Neural crest cell (in vitro differentiated cells): ENCODE measurements around the gene FKBP1A. TPM values are rescaled to one million over a fixed set of nuclear protein-coding genes. Genes with fewer than 3 reads are reported as not detected.

ENCODE experiments used
- DNase-seq: peaks from one replicate; pipeline ENCODE4 v3.0.0; 2021; ENCODE audit warnings: low read depth, mixed read lengths, low spot score
- H3K27ac Mint-ChIP-seq: one replicate; pipeline ENCODE4 v1.8.0; 2021; ENCODE audit warnings: mild to moderate bottlenecking, mixed read lengths; ENCODE audit not compliant: unreplicated experiment
- H3K27me3 Mint-ChIP-seq: 2 replicates; pipeline ENCODE4 v1.8.0; 2021; ENCODE audit warnings: low read depth, mild to moderate bottlenecking, mixed read lengths
- H3K36me3 Mint-ChIP-seq: 2 replicates; pipeline ENCODE4 v1.8.0; 2021; ENCODE audit warnings: low read depth, mild to moderate bottlenecking, mixed read lengths
- H3K4me1 Mint-ChIP-seq: 2 replicates; pipeline ENCODE4 v1.8.0; 2021; ENCODE audit warnings: mixed read lengths
- H3K4me3 Mint-ChIP-seq: one replicate; pipeline ENCODE4 v1.8.0; 2021; ENCODE audit warnings: mild to moderate bottlenecking, mixed read lengths
- H3K9me3 Mint-ChIP-seq: 2 replicates; pipeline ENCODE4 v1.8.0; 2021; ENCODE audit warnings: mixed read lengths
- total RNA-seq: library from RNA; stranded (reverse); gene quantifications from 2 replicates; pipeline ENCODE4 v1.2.1, GENCODE V29; 2021
- TF ChIP-seq, protein P1 (sequence below): fragments of 200-600 bp; sonication (generic); conservative IDR thresholded peaks from 2 replicates; pipeline ENCODE4 v1.5.0; 2021; ENCODE audit warnings: antibody characterized with exemption, mild to moderate bottlenecking

FKBP1A gene
- total RNA-seq, 1 donor from 2014 or later = 176 TPM

DNA sequence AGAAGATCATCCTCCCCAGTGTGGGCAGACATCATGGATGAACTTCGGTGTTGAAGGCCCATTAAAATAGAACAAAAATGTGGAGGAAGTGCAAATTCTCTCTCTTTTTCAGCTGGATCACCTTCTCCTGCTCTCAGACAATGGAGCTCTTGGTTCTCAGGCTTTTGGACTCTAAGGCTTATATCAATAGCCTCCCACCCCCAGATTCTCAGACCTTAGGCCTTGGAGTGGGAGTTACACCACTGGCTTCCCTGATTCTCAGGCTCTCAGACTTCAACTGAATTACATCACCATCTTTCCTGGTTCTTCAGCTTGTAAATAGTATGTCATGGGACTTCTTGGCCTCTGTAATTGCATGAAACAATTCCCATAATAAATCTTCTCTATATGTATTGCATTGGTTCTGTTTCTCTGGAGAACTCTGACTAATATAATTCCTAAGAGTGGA, 37.2 kb upstream of the FKBP1A start:
- DNase-seq = no peak
- H3K4me1 Mint-ChIP-seq = peaks cover 9% of the 10 kb centered on the region
- H3K27ac Mint-ChIP-seq = no peak overlapping the region
- H3K36me3 Mint-ChIP-seq = peaks cover 9% of the 10 kb centered on the region
- H3K9me3 Mint-ChIP-seq = no peaks in the 10 kb centered on the region
- TF ChIP-seq, protein P1, sequence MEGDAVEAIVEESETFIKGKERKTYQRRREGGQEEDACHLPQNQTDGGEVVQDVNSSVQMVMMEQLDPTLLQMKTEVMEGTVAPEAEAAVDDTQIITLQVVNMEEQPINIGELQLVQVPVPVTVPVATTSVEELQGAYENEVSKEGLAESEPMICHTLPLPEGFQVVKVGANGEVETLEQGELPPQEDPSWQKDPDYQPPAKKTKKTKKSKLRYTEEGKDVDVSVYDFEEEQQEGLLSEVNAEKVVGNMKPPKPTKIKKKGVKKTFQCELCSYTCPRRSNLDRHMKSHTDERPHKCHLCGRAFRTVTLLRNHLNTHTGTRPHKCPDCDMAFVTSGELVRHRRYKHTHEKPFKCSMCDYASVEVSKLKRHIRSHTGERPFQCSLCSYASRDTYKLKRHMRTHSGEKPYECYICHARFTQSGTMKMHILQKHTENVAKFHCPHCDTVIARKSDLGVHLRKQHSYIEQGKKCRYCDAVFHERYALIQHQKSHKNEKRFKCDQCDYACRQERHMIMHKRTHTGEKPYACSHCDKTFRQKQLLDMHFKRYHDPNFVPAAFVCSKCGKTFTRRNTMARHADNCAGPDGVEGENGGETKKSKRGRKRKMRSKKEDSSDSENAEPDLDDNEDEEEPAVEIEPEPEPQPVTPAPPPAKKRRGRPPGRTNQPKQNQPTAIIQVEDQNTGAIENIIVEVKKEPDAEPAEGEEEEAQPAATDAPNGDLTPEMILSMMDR = no peak
- no peak overlapping the region for H3K4me3 Mint-ChIP-seq
- no peaks in the 10 kb centered on the region for H3K27me3 Mint-ChIP-seq

DNA sequence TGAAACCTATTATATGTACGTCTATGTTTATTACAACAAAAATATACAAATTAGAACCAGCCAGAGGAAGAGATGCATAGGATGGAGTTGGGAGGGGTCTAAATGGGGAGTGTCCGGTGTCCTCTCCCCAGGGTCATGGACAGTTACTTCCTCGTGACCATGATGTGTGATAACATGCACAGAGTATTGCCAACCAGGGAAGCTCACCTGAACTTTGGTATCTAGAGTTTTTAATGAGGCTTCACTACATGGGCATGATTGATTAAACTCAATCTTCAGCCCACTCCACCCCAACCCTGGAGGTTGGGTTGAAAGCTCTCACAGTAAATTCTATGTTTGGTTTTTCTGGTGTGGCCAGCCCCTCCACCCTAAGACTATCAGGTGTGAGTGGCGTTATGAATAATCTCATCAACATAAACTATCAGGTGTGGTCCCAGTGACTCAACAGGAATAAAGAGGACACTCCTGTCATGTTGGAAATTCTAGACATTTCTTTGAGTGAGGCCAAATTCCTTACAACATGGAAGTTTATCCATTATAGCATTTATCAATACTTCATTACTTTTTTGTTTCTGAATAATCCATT, 36.4 kb upstream of the FKBP1A start:
- TF ChIP-seq, protein P1 = no peak
- no peak overlapping the region for H3K4me3 Mint-ChIP-seq
- no peaks in the 10 kb centered on the region for H3K27me3 Mint-ChIP-seq
- DNase-seq = no peak
- no peak overlapping the region for H3K27ac Mint-ChIP-seq
- H3K36me3 Mint-ChIP-seq = peaks cover 5% of the 10 kb centered on the region
- H3K9me3 Mint-ChIP-seq = no peaks in the 10 kb centered on the region
- peaks cover 12% of the 10 kb centered on the region for H3K4me1 Mint-ChIP-seq

DNA sequence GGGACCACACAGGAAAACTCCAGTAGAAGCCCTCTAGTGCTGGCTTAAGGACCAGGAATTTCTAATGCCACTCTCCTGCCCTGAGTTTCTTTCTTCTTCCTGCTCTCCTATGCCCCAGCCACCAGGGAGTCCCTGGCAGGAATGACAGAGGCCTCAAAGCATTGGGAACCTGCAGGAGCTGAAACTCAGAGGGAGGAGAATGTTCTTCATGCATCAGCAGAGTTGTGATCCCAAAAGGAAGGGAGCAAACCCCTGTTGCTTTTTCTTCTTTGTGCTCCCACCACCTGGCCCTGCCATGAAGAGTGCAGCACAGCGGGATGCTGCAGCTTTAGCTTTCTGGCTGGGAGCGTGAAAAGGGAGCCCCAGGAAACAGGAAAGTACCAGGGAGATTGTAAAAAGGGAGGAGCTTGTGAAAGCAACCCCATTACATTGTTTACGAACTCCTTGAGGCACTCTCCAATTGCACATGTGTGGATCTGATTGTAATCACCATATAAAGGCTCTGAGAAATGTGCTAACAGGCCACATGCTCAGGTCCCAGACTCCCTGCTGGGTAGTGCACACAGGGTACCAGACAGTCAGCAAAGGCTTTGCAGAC, 34.7 kb upstream of the FKBP1A start:
- H3K27me3 Mint-ChIP-seq = no peaks in the 10 kb centered on the region
- H3K9me3 Mint-ChIP-seq = no peaks in the 10 kb centered on the region
- DNase-seq = no peak
- H3K4me3 Mint-ChIP-seq = no peak overlapping the region
- TF ChIP-seq, protein P1 = no peak
- peak overlapping the region; percentile 38 for H3K27ac Mint-ChIP-seq
- H3K36me3 Mint-ChIP-seq = peaks cover 1% of the 10 kb centered on the region
- peaks cover 21% of the 10 kb centered on the region for H3K4me1 Mint-ChIP-seq

DNA sequence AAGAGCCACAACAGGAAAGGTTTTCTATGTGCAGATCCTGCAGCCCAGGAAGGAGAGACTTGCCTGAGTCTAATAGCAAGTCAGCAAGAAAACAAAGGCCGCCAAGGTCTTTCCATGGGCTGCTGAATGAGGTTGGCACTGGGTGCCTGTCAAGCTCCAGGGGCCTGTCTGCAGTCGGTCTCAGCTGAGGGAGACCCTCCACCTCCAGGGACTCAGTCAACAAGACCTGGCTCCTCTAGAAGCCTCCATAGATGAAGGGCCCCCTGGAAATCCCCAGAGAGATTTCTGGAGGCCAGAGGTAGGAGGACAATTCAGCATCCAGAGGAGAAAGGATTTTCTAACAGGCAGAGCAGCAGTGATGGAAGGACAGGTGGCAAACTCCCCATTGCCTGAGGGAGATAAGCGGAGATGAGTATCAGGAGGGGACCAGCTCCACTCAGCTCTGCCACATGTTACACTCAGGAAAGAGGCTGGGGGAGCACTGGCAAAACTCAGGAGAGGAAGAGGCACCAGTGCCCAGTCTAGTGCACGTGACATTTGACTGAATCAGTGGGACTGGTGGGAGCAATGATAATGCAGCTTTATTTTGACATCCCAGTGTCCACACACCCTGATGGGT, 33.5 kb upstream of the FKBP1A start:
- Mint-ChIP-seq H3K4me3 (no peak overlapping the region), H3K4me1 (peaks cover 21% of the 10 kb centered on the region), H3K36me3 (no peaks in the 10 kb centered on the region), H3K27ac (no peak overlapping the region), H3K9me3 (no peaks in the 10 kb centered on the region), H3K27me3 (no peaks in the 10 kb centered on the region)
- DNase-seq = no peak
- TF ChIP-seq, protein P1 = no peak

DNA sequence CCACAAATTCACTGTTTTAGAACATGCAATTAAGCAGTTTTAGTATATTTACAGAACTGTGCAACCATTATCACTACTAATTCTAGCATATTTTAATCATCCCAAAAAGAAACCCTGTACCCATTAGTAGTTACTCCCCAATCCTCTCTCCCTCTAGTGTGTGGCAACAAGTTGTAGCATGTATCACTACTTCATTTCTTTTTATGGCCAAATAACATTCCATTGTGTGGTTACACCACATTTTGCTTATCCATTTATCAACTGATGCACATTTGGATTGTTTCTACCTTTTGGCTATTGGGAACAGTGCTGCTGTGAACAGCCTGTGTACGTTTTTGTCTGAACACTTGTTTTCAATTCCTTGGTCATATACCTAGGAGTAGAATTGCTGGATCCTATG, 31.5 kb upstream of the FKBP1A start:
- no peak for DNase-seq
- H3K27ac Mint-ChIP-seq = no peak overlapping the region
- no peaks in the 10 kb centered on the region for H3K36me3 Mint-ChIP-seq

More for the DNA sequence above, 31.5 kb upstream of the FKBP1A start:
- TF ChIP-seq, protein P1 = no peak
- H3K4me1 Mint-ChIP-seq = peaks cover 21% of the 10 kb centered on the region
- H3K4me3 Mint-ChIP-seq = no peak overlapping the region
- no peaks in the 10 kb centered on the region for H3K27me3 Mint-ChIP-seq
- peaks cover 3% of the 10 kb centered on the region for H3K9me3 Mint-ChIP-seq
